Hematopoietic multipotent progenitor cell treated with erythropoietin and hydrocortisone succinate and interleukin-3 and kit ligand, for 15 days (in vitro differentiated cells): ENCODE data around the gene GCFC2.

Experiments
- DNase-seq: peaks from one replicate; pipeline ENCODE4 v3.0.0-alpha.2; 2015; ENCODE audit warnings: low spot score

The GCFC2 gene

DNA sequence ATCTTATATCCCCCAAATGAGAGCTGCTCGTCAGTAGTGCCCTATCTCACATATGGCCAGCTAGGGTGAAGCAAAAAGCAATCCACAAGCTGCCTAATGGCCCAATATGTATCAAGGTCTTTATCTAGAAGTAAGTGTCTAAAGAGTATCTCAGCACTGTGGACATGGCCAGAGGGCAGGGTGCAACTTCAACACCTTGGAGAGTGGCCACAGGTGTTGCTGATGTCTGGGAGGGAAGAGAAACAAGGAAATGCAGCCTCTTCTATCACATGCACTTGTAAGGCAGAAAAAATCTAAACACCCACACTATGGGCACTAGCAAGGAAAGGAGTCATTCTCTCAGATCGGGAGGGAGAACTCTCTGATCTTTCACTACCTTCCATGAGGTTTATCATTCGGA lies 87.8 kb downstream of the GCFC2 start:
- no peak for DNase-seq

DNA sequence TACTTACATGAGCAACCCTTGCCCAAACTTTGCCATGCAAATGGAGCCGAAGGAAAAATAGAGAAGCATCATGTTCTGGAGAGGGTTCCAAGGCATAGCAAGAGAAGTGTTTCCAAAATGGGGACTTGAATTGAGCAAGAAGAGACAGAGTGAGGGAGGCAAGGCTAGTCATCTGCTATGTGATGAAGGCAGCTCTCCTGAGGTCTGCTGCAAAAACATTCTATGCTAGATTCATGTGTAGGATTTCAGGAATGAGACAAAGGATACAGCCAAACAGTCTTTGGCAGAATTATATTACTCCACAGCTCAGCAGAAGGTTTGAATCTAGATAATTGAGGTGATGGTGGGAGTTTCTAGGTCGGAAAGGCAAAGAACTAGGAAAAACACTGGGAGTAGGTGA lies 88.2 kb downstream of the GCFC2 start:
- no peak for DNase-seq

DNA sequence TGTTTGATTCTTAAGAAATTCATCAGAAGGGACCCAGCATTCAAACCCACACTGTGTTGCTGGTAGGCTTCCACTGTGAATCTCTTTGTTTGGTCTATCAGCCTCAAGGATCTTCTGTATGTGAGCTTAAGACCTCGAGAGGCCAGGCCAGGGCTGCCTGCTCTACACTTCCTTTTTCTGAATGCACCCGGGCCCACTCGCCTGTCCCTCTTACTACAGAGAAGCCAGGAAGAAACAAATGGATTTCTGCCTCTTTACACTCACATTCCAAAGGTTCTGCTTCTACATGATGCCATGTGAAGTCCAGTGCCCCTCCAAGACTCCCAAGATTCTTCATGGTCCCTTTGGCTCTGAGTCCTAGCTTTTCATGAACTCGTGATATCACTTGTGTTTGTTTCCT lies 89.5 kb downstream of the GCFC2 start:
- no peak for DNase-seq

DNA sequence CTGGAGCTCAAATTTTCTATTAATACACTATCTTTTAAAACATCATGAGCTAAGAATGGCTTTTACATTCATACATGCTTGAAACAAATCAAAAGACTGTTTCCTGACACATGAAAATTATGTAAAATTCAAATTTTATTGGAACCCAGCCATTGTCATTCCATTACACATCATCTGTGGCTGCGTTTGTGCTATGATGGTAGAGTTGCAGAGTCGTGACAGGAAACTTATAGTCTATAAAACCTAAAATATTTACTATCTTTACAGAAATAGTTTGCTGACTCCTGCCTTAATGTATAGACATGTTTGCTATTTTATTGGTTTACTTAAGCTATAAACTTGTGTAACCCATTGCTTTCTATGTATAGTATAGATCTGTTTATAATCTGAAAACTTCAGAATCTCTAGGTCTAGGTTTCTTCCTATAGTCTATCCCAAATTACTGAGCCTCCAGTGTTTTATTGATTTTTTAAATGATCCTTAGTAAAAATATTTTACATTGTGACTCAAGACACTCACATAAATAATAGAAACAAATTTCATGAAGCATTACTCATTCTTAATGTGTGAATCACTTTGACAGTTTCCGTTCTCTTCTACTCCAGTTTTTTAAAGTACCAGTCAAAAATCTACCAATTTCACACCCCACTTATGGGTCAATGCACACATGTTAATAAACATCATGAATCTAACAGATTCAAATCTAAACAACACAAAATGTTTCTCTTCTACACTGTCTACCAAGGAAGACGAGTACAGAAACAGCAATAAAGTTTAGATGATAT lies 90.6 kb downstream of the GCFC2 start:
- DNase-seq, result no peak

DNA sequence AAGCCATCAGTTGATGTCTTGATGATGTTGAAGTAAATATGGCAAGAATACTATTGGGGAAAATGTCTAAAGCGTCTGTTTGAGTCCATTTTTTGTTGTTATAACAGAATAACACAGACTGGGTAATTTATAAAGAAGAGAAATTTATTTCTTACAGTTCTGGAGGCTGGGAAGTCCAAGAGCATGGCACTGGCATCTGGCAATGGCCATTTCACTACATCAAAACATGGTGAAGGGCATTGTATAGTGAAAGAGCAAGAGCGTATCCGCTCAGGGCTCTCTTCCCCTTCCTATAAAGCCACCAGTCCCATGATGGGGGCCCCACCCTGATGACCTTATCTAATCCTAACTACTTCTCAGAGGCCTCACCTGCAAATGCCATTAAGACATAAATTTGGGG lies 93.8 kb downstream of the GCFC2 start:
- DNase-seq, result no peak

DNA sequence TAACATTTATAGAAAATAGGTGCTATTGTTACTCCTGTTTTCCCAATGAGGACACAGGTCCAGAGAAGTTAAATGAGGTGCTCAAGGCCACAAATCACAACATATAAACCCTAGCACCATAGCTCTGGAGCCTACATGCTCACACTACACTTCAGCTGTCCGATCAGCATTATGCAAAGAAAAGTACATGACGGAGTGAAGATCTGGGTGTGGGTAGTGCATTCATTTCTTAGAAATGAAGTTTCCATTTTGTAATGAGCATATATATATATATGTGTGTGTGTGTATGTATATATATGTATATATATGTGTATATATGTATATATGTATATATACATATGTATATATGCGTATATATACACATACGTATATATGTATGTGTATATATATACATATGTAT lies 94.3 kb downstream of the GCFC2 start:
- DNase-seq, result no peak

DNA sequence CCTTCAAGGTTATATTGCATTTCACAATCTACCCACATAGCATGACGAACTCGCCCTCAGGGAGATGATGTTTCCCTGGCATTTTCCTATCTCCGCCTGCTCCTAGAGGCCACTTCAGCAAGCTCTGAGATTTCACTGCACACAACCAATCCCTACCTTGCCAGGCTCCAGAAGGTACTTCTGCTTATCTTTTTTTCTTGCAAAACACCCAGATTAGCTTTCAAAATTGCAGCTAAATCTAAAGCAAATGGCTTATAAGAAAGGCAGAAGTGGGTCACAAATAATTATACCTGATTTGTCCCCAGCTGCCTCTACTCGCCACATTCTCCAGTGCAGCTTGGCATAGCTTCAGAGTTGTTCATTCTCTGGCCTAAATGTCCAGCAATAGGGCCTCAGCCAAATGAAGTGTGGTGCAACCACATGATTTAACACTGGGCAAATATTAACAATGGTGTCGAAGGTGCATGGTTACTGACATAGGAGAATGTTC lies 96.5 kb downstream of the GCFC2 start:
- no peak for DNase-seq

DNA sequence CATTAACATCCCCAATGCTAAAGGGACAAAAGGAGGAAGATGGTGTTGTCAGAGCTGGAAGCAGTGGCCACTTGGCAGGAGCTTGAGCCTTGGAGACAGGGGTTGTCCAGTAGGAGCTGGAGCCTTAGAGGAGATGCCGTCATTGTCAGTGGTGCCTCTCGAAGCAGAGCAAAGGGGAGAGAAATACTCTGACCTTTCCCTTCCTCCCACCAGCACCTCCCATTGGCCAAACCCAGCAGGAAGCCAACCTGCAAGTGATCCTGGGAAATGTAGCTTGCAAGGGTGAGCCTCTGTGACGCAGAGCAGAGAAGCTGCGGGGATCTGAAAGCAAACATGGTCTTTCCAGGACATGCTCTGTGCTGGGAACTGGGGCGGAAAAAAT lies 97.9 kb downstream of the GCFC2 start:
- no peak for DNase-seq
